Activated CD4-positive, alpha-beta memory T cell treated with anti-CD3 and anti-CD28 coated beads for 36 hours (primary cell): ENCODE measurements around the gene C3orf70. TPM values are rescaled to one million over a fixed set of nuclear protein-coding genes. Genes with fewer than 3 reads are reported as not detected.

Experiments used
- CTCF ChIA-PET: fragments of 350-600 bp; sonication (Branson Sonifier 250); formaldehyde crosslinking; loops from one replicate; lab custom pipeline; 2021; ENCODE audit warnings: antibody characterized with exemption, inconsistent platforms; lab: Charles Lee
- POLR2A ChIA-PET: fragments of 350-600 bp; sonication (Branson Sonifier 250); formaldehyde crosslinking; loops from one replicate; lab custom pipeline; 2021; ENCODE audit warnings: antibody characterized with exemption; lab: Charles Lee
- DNase-seq: peaks from one replicate; pipeline ENCODE4 v3.0.0-alpha.2; 2020
- H3K27ac Mint-ChIP-seq: one replicate; pipeline ENCODE4 v1.8.0; 2021; ENCODE audit warnings: mixed read lengths
- H3K27me3 Mint-ChIP-seq: one replicate; pipeline ENCODE4 v1.8.0; 2021; ENCODE audit warnings: mixed read lengths
- H3K36me3 Mint-ChIP-seq: one replicate; pipeline ENCODE4 v1.8.0; 2021; ENCODE audit warnings: mixed read lengths
- H3K4me1 Mint-ChIP-seq: one replicate; pipeline ENCODE4 v1.8.0; 2021; ENCODE audit warnings: low read depth, mixed read lengths
- H3K4me3 Mint-ChIP-seq: one replicate; pipeline ENCODE4 v1.8.0; 2021; ENCODE audit warnings: mild to moderate bottlenecking, mixed read lengths
- H3K9me3 Mint-ChIP-seq: one replicate; pipeline ENCODE4 v1.8.0; 2021; ENCODE audit warnings: mixed read lengths
- intact Hi-C: fragments of 100-400 bp; cut with micrococcal nuclease; formaldehyde crosslinking; loops from one replicate; pipeline ENCODE4 v1.15.1; 2023
- total RNA-seq, 2 experiments: library from RNA; stranded (reverse); gene quantifications; one replicate each; pipeline ENCODE4 v1.2.3, GENCODE V29; 2021

Gene C3orf70
- total RNA-seq, 2 experiments from 2014 or later = not detected

GRCh38 chr3:185058796-185059195 is 94.1 kb downstream of the C3orf70 start:
- H3K4me1 Mint-ChIP-seq = no peaks in the 10 kb centered on the region
- intact Hi-C loops = no loop called here
- H3K36me3 Mint-ChIP-seq = peaks cover 17% of the 10 kb centered on the region
- H3K27me3 Mint-ChIP-seq = no peaks in the 10 kb centered on the region
- ChIA-PET CTCF (no interaction called here), POLR2A (no interaction called here)
- no peak overlapping the region for H3K27ac Mint-ChIP-seq
- no peak overlapping the region for H3K4me3 Mint-ChIP-seq
- no peak for DNase-seq
- H3K9me3 Mint-ChIP-seq = peaks cover 68% of the 10 kb centered on the region

GRCh38 chr3:185057829-185058228 is 95.0 kb downstream of the C3orf70 start:
- Mint-ChIP-seq H3K27ac (no peak overlapping the region), H3K4me3 (no peak overlapping the region), H3K9me3 (peaks cover 75% of the 10 kb centered on the region), H3K4me1 (no peaks in the 10 kb centered on the region), H3K36me3 (peaks cover 26% of the 10 kb centered on the region), H3K27me3 (no peaks in the 10 kb centered on the region)
- no peak for DNase-seq
- POLR2A ChIA-PET = no interaction called here
- intact Hi-C loops = no loop called here
- CTCF ChIA-PET = no interaction called here

DNA sequence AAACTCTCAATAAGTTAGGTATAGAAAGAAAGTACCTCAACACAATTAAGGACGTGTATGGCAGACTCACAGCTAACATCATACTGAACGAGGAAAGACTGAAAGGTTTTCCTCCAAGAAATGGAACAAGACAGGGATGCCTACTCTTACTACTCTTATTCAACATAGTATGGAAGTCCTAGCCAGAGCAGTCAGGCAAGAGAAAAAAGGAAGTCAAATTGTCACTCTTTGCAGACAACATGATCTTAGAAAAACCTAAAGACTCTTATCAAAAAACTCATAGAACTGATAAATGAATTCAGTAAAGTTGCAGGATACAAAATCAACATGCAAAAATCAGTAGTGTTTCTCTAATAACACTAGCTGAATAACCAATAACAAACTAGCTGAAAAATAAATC is 96.0 kb downstream of the C3orf70 start:
- ChIA-PET POLR2A (no interaction called here), CTCF (no interaction called here)
- H3K36me3 Mint-ChIP-seq = peaks cover 35% of the 10 kb centered on the region
- no peaks in the 10 kb centered on the region for H3K27me3 Mint-ChIP-seq
- DNase-seq = no peak
- intact Hi-C loops = no loop called here
- H3K9me3 Mint-ChIP-seq = peaks cover 82% of the 10 kb centered on the region
- no peak overlapping the region for H3K27ac Mint-ChIP-seq
- H3K4me1 Mint-ChIP-seq = no peaks in the 10 kb centered on the region
- no peak overlapping the region for H3K4me3 Mint-ChIP-seq

- no peak overlapping the region for H3K27ac Mint-ChIP-seq
- CTCF ChIA-PET = no interaction called here
These were observed 100.2 kb downstream of the C3orf70 start for GRCh38 chr3:185052631-185053030.

GRCh38 chr3:185051801-185052200 is 101.1 kb downstream of the C3orf70 start:
- peaks cover 81% of the 10 kb centered on the region for H3K36me3 Mint-ChIP-seq
- ChIA-PET POLR2A (no interaction called here), CTCF (no interaction called here)
- H3K27me3 Mint-ChIP-seq = no peaks in the 10 kb centered on the region
- H3K4me1 Mint-ChIP-seq = no peaks in the 10 kb centered on the region
- H3K27ac Mint-ChIP-seq = no peak overlapping the region
- H3K4me3 Mint-ChIP-seq = no peak overlapping the region
- DNase-seq = no peak
- peaks cover 44% of the 10 kb centered on the region for H3K9me3 Mint-ChIP-seq
- intact Hi-C loops = no loop called here

More at GRCh38 chr3:185052631-185053030, 100.2 kb downstream of the C3orf70 start:
- no peaks in the 10 kb centered on the region for H3K27me3 Mint-ChIP-seq
- H3K4me1 Mint-ChIP-seq = no peaks in the 10 kb centered on the region
- H3K36me3 Mint-ChIP-seq = peaks cover 75% of the 10 kb centered on the region
- H3K4me3 Mint-ChIP-seq = no peak overlapping the region
- peaks cover 52% of the 10 kb centered on the region for H3K9me3 Mint-ChIP-seq
- intact Hi-C loops = no loop called here
- POLR2A ChIA-PET = no interaction called here
- no peak for DNase-seq

GRCh38 chr3:185049710-185050109 is 103.2 kb downstream of the C3orf70 start:
- intact Hi-C loops = no loop called here

GRCh38 chr3:185046603-185047002 is 106.3 kb downstream of the C3orf70 start:
- ChIA-PET POLR2A (no interaction called here), CTCF (no interaction called here)
- Mint-ChIP-seq H3K4me1 (no peaks in the 10 kb centered on the region), H3K27ac (no peak overlapping the region), H3K4me3 (no peak overlapping the region), H3K27me3 (no peaks in the 10 kb centered on the region), H3K36me3 (peaks cover 72% of the 10 kb centered on the region), H3K9me3 (peaks cover 3% of the 10 kb centered on the region)
- DNase-seq = no peak
- intact Hi-C loops = no loop called here

More at GRCh38 chr3:185049710-185050109, 103.2 kb downstream of the C3orf70 start:
- H3K9me3 Mint-ChIP-seq = peaks cover 26% of the 10 kb centered on the region
- peaks cover 91% of the 10 kb centered on the region for H3K36me3 Mint-ChIP-seq
- H3K4me1 Mint-ChIP-seq = no peaks in the 10 kb centered on the region
- H3K27me3 Mint-ChIP-seq = no peaks in the 10 kb centered on the region
- no peak overlapping the region for H3K27ac Mint-ChIP-seq
- ChIA-PET POLR2A (no interaction called here), CTCF (no interaction called here)
- no peak overlapping the region for H3K4me3 Mint-ChIP-seq
- no peak for DNase-seq

DNA sequence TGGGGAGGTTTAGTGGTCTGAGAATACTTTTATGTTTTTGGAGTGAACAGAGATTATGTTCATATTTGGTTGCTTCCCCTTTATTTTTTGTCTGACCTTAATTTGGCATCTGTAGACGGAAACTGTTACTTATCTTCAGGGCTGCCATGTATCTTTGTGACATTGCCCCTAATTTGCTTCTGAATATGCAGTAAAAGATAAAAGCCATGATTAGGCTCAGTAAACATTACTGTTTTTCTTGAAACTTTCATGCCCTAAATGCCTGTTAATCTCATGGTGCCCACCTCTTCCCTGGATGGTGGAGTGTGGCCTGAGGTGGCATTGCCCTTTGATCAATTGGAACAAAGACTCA is 106.7 kb downstream of the C3orf70 start:
- CTCF ChIA-PET = no interaction called here

DNA sequence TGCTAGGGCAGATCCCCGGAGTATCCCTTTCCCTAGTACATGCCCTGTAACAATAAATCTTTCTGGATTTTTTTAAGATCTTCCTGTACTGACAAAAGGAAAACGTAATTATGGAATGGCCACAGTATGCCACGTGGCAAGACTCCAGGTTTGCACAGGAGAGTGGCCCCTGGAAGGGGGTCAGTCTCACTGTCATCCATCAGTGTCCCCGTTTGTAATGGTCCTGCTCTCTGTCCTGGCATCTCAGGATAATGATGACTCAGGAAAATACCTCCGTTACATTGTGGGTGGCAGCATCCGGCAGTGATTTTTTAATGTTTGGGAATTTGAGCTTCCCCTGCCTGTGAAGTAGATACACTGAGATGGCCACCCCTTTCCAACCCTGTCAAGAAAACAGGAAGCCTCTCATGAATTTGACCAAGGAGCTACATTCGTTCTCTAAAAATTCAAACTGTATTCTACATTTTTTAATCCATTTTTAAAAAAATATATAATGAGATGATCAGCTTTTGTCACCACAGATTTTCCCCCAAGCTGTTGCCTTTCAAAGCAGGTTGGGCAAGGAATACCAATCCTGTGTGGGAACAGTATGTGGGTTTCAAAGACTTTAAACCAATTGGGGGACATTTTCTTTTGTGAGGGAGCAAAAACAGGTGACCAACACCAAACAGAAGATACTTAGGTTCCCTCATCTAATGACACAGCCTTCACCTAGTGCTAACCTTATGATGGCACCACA is 110.4 kb downstream of the C3orf70 start:
- intact Hi-C loops = no loop called here
- H3K4me1 Mint-ChIP-seq = no peaks in the 10 kb centered on the region
- H3K36me3 Mint-ChIP-seq = peaks cover 44% of the 10 kb centered on the region
- POLR2A ChIA-PET = no interaction called here
- H3K4me3 Mint-ChIP-seq = no peak overlapping the region
- CTCF ChIA-PET = no interaction called here
- DNase-seq = no peak
- no peak overlapping the region for H3K27ac Mint-ChIP-seq
- peaks cover 1% of the 10 kb centered on the region for H3K9me3 Mint-ChIP-seq
- no peaks in the 10 kb centered on the region for H3K27me3 Mint-ChIP-seq

More for the DNA sequence above, 106.7 kb downstream of the C3orf70 start:
- Mint-ChIP-seq H3K9me3 (peaks cover 2% of the 10 kb centered on the region), H3K27me3 (no peaks in the 10 kb centered on the region), H3K4me3 (no peak overlapping the region), H3K27ac (no peak overlapping the region), H3K36me3 (peaks cover 68% of the 10 kb centered on the region), H3K4me1 (no peaks in the 10 kb centered on the region)
- intact Hi-C loops = no loop called here
- DNase-seq = no peak
- POLR2A ChIA-PET = no interaction called here

GRCh38 chr3:185041540-185041939 is 111.3 kb downstream of the C3orf70 start:
- POLR2A ChIA-PET = no interaction called here
- Mint-ChIP-seq H3K36me3 (peaks cover 43% of the 10 kb centered on the region), H3K27ac (no peak overlapping the region), H3K27me3 (no peaks in the 10 kb centered on the region), H3K4me3 (no peak overlapping the region), H3K9me3 (peaks cover 7% of the 10 kb centered on the region), H3K4me1 (no peaks in the 10 kb centered on the region)
- DNase-seq = no peak
- intact Hi-C loops = no loop called here
- CTCF ChIA-PET = no interaction called here

GRCh38 chr3:185040425-185040824 is 112.4 kb downstream of the C3orf70 start:
- ChIA-PET POLR2A (no interaction called here), CTCF (no interaction called here)
- peaks cover 15% of the 10 kb centered on the region for H3K9me3 Mint-ChIP-seq
- H3K27me3 Mint-ChIP-seq = no peaks in the 10 kb centered on the region
- DNase-seq = no peak
- intact Hi-C loops = no loop called here
- H3K4me1 Mint-ChIP-seq = no peaks in the 10 kb centered on the region
- no peak overlapping the region for H3K27ac Mint-ChIP-seq
- peaks cover 42% of the 10 kb centered on the region for H3K36me3 Mint-ChIP-seq
- no peak overlapping the region for H3K4me3 Mint-ChIP-seq

GRCh38 chr3:185037801-185038200 is 115.1 kb downstream of the C3orf70 start:
- POLR2A ChIA-PET = no interaction called here

DNA sequence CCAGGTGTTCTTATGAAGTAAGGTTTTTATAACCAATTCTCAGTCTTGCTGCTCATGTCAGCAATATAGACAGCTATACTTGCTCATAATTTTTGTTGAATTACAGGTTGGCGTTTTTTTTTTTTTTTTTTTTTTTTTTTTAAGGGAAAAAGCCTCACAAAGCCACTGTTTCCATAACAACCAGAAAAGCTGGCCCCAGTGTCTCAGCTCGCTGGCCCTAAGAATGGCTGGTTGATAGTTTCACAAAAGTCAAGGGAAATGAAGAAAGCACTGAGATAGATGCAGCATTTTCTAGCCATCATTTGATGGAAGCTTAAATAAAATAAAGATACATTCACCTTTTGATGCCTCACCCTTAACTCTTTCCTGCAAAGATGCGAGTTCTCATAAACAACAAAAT is 121.9 kb downstream of the C3orf70 start:
- CTCF ChIA-PET = interaction anchor here (0.6 to 1.1 kb wide), 3 partner anchors 19 to 148 kb away, joined by 3 to 4 read pairs (median 4); no protein-coding TSS in a partner anchor
- Mint-ChIP-seq H3K36me3 (peaks cover 68% of the 10 kb centered on the region), H3K4me3 (no peak overlapping the region), H3K27ac (no peak overlapping the region), H3K4me1 (no peaks in the 10 kb centered on the region), H3K27me3 (no peaks in the 10 kb centered on the region), H3K9me3 (peaks cover 21% of the 10 kb centered on the region)
- POLR2A ChIA-PET = no interaction called here
- no peak for DNase-seq
- intact Hi-C loops = no loop called here

More at GRCh38 chr3:185037801-185038200, 115.1 kb downstream of the C3orf70 start:
- Mint-ChIP-seq H3K27me3 (no peaks in the 10 kb centered on the region), H3K4me3 (no peak overlapping the region), H3K9me3 (peaks cover 29% of the 10 kb centered on the region), H3K36me3 (peaks cover 51% of the 10 kb centered on the region), H3K27ac (no peak overlapping the region), H3K4me1 (no peaks in the 10 kb centered on the region)
- intact Hi-C loops = no loop called here
- DNase-seq = no peak
- CTCF ChIA-PET = no interaction called here
